Measurements from ENCODE around the gene ESRRA. TPM values are rescaled to one million over a fixed set of nuclear protein-coding genes. Genes with fewer than 3 reads are reported as not detected.

Gene ESRRA
- total RNA-seq, 1 experiment from 2014 or later: 63.4 TPM

DNA sequence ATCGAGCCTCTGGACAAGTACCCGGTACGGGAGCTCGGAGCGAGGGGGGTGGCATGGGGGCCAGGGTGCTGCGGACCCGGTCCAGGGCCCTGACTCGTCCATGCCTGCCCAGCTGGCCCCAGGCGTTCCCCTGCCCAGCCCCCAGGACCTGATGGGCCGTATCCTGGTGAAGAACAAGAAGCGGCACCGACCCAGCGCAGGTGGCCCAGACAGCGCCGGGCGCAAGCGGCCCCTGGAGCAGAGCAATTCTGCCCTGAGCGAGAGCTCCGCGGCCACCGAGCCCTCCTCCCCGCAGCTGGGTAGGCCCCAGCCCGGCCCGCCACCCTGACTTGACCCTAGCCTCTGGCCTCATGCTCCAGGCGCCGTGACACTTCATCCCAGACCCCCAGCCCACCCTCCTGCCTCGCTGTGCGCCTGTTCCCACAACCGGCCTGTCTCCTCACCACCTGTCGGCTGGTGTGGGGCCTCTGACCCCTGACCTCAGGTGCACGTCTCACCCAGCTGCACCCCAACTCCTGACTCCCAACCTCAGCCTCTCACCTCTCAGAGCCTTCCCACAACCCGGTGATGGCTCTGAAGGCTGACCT lies 46.3 kb upstream of the ESRRA start:
- H3K4me3 Mint-ChIP-seq (ENCODE audit: unreplicated experiment): no peak overlapping the region
- no peaks in the 10 kb centered on the region for H3K9me3 Mint-ChIP-seq (ENCODE audit: unreplicated experiment)
- TF ChIP-seq, protein P1, sequence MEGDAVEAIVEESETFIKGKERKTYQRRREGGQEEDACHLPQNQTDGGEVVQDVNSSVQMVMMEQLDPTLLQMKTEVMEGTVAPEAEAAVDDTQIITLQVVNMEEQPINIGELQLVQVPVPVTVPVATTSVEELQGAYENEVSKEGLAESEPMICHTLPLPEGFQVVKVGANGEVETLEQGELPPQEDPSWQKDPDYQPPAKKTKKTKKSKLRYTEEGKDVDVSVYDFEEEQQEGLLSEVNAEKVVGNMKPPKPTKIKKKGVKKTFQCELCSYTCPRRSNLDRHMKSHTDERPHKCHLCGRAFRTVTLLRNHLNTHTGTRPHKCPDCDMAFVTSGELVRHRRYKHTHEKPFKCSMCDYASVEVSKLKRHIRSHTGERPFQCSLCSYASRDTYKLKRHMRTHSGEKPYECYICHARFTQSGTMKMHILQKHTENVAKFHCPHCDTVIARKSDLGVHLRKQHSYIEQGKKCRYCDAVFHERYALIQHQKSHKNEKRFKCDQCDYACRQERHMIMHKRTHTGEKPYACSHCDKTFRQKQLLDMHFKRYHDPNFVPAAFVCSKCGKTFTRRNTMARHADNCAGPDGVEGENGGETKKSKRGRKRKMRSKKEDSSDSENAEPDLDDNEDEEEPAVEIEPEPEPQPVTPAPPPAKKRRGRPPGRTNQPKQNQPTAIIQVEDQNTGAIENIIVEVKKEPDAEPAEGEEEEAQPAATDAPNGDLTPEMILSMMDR (IDR thresholded peaks at IDR 0.05; ENCODE audit: unreplicated experiment): no peak
- H3K27me3 Mint-ChIP-seq (ENCODE audit: insufficient read depth, unreplicated experiment): no peaks in the 10 kb centered on the region
- ChIA-PET POLR2A (interaction anchor here (1.2 kb wide), 1 partner anchor 9 kb away, joined by 3 read pairs; no protein-coding TSS in a partner anchor), CTCF (interaction anchor here (0.9 to 1.1 kb wide), 2 partner anchors 32 to 96 kb away, joined by 4 read pairs; no protein-coding TSS in a partner anchor)
- no peak for DNase-seq (ENCODE audit: unreplicated experiment)
- peak overlapping the region; percentile 3 for H3K27ac Mint-ChIP-seq (ENCODE audit: low read depth, unreplicated experiment)
- intact Hi-C loops (cut with micrococcal nuclease): no loop called here
- H3K4me1 Mint-ChIP-seq (ENCODE audit: insufficient read depth, unreplicated experiment): peaks cover 6% of the 10 kb centered on the region
- no TSS peak for BruUV-seq (replicated peaks)
- H3K36me3 Mint-ChIP-seq (ENCODE audit: insufficient read depth, unreplicated experiment): peaks cover 38% of the 10 kb centered on the region

DNA sequence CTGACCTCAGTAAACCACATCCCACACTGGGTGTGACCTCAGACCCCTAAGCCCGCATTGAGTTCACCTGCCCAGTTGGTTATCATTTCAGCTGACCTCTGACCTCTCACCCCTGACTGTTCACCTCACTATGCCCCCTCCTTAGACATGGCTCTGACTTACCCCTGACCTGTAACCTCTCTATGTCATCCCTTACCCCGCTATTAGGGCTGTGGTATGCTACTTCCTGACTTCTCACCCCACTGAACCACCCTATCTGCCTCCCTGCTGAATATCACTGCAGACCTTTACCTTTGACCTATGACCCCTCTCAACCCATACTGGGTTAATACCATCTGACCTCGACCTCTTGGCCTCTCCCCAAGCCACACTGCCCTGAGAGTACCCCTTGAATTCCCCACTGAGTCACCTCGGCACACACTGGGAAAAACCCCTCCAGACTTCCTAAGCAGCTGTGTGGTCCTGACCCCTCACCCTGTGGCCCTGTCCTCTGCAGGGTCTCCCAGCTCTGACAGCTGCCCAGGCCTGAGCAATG lies 45.7 kb upstream of the ESRRA start:
- Mint-ChIP-seq H3K9me3 (ENCODE audit: unreplicated experiment) (no peaks in the 10 kb centered on the region), H3K4me1 (ENCODE audit: insufficient read depth, unreplicated experiment) (peaks cover 6% of the 10 kb centered on the region), H3K27ac (ENCODE audit: low read depth, unreplicated experiment) (peak overlapping the region; percentile 3), H3K36me3 (ENCODE audit: insufficient read depth, unreplicated experiment) (peaks cover 44% of the 10 kb centered on the region), H3K27me3 (ENCODE audit: insufficient read depth, unreplicated experiment) (no peaks in the 10 kb centered on the region), H3K4me3 (ENCODE audit: unreplicated experiment) (no peak overlapping the region)
- ChIA-PET POLR2A (interaction anchor here (1.2 kb wide), 1 partner anchor 9 kb away, joined by 3 read pairs; no protein-coding TSS in a partner anchor), CTCF (interaction anchor here (1.1 kb wide), 1 partner anchor 95 kb away, joined by 4 read pairs; no protein-coding TSS in a partner anchor)
- no peak for DNase-seq (ENCODE audit: unreplicated experiment)
- intact Hi-C loops (cut with micrococcal nuclease): no loop called here
- no TSS peak for BruUV-seq (replicated peaks)
- TF ChIP-seq, protein P1 (IDR thresholded peaks at IDR 0.05; ENCODE audit: unreplicated experiment): no peak

- no peaks in the 10 kb centered on the region for H3K9me3 Mint-ChIP-seq (ENCODE audit: unreplicated experiment)
- H3K27me3 Mint-ChIP-seq (ENCODE audit: insufficient read depth, unreplicated experiment): no peaks in the 10 kb centered on the region
- ChIA-PET POLR2A (interaction anchor here (1.7 kb wide), 1 partner anchor 10 kb away, joined by 6 read pairs; no protein-coding TSS in a partner anchor), CTCF (interaction anchor here (1.1 kb wide), 1 partner anchor 95 kb away, joined by 4 read pairs; no protein-coding TSS in a partner anchor)
- no peak for DNase-seq (ENCODE audit: unreplicated experiment)
- TF ChIP-seq, protein P1 (IDR thresholded peaks at IDR 0.05; ENCODE audit: unreplicated experiment): no peak
- no peak overlapping the region for H3K4me3 Mint-ChIP-seq (ENCODE audit: unreplicated experiment)
- no peak overlapping the region for H3K27ac Mint-ChIP-seq (ENCODE audit: low read depth, unreplicated experiment)
- peaks cover 6% of the 10 kb centered on the region for H3K4me1 Mint-ChIP-seq (ENCODE audit: insufficient read depth, unreplicated experiment)
- H3K36me3 Mint-ChIP-seq (ENCODE audit: insufficient read depth, unreplicated experiment): peaks cover 50% of the 10 kb centered on the region
- intact Hi-C loops (cut with micrococcal nuclease): no loop called here
- no TSS peak for BruUV-seq (replicated peaks)
Measured at GRCh38 chr11:64260147-64260708, 45.1 kb upstream of the ESRRA start.

- Mint-ChIP-seq H3K4me1 (ENCODE audit: insufficient read depth, unreplicated experiment) (peaks cover 10% of the 10 kb centered on the region), H3K4me3 (ENCODE audit: unreplicated experiment) (no peak overlapping the region), H3K9me3 (ENCODE audit: unreplicated experiment) (no peaks in the 10 kb centered on the region), H3K27ac (ENCODE audit: low read depth, unreplicated experiment) (no peak overlapping the region), H3K36me3 (ENCODE audit: insufficient read depth, unreplicated experiment) (peaks cover 54% of the 10 kb centered on the region), H3K27me3 (ENCODE audit: insufficient read depth, unreplicated experiment) (no peaks in the 10 kb centered on the region)
- no TSS peak for BruUV-seq (replicated peaks)
- intact Hi-C loops (cut with micrococcal nuclease): no loop called here
- TF ChIP-seq, protein P1 (IDR thresholded peaks at IDR 0.05; ENCODE audit: unreplicated experiment): no peak
- CTCF ChIA-PET: interaction anchor here (3.3 kb wide), 1 partner anchor 11 kb away, joined by 14 read pairs; the partner anchor contains the start of gene PLCB3
- POLR2A ChIA-PET: interaction anchor here (1.7 kb wide), 1 partner anchor 9 kb away, joined by 6 read pairs; no protein-coding TSS in a partner anchor
- DNase-seq (ENCODE audit: unreplicated experiment): no peak
Measured at GRCh38 chr11:64261556-64262080, 43.7 kb upstream of the ESRRA start.
